ENCODE data around the gene SLC17A4.

The SLC17A4 gene

GRCh38 chr6:25750906-25751305 is 3.6 kb upstream of the SLC17A4 start:
- DNase-seq = no peak

GRCh38 chr6:25753079-25753478 is 1.5 kb upstream of the SLC17A4 start:
- DNase-seq = no peak

GRCh38 chr6:25755483-25755882 is 941 bp downstream of the SLC17A4 start:
- DNase-seq = no peak

GRCh38 chr6:25756382-25757363 is 2.1 kb downstream of the SLC17A4 start:
- DNase-seq = no peak

GRCh38 chr6:25757936-25758642 is 3.5 kb downstream of the SLC17A4 start:
- DNase-seq = no peak

- no peak for DNase-seq
Measured at GRCh38 chr6:25764611-25765010, 10.1 kb downstream of the SLC17A4 start.

- no peak for DNase-seq
Measured at GRCh38 chr6:25768566-25768965, 14.0 kb downstream of the SLC17A4 start.

- no peak for DNase-seq
Measured at GRCh38 chr6:25769983-25770382, 15.4 kb downstream of the SLC17A4 start.

- DNase-seq = no peak
Measured at GRCh38 chr6:25774120-25774715, 19.7 kb downstream of the SLC17A4 start.

GRCh38 chr6:25777031-25777430 is 22.5 kb downstream of the SLC17A4 start:
- no peak for DNase-seq

GRCh38 chr6:25777856-25778649 is 23.5 kb downstream of the SLC17A4 start:
- no peak for DNase-seq

- DNase-seq = no peak
Measured at GRCh38 chr6:25781134-25781533, 26.6 kb downstream of the SLC17A4 start.

- no peak for DNase-seq
Measured at GRCh38 chr6:25787428-25787827, 32.9 kb downstream of the SLC17A4 start.

- no peak for DNase-seq
Measured at GRCh38 chr6:25788305-25788922, 33.9 kb downstream of the SLC17A4 start.

GRCh38 chr6:25789475-25789874 is 34.9 kb downstream of the SLC17A4 start:
- DNase-seq = no peak

GRCh38 chr6:25792016-25792415 is 37.5 kb downstream of the SLC17A4 start:
- DNase-seq = no peak

GRCh38 chr6:25793970-25794369 is 39.4 kb downstream of the SLC17A4 start:
- no peak for DNase-seq

- no peak for DNase-seq
Measured at GRCh38 chr6:25794784-25795183, 40.2 kb downstream of the SLC17A4 start.

GRCh38 chr6:25801436-25801835 is 46.9 kb downstream of the SLC17A4 start:
- no peak for DNase-seq

- no peak for DNase-seq
Measured at GRCh38 chr6:25804804-25805203, 50.3 kb downstream of the SLC17A4 start.

GRCh38 chr6:25815194-25815593 is 60.7 kb downstream of the SLC17A4 start:
- no peak for DNase-seq

- no peak for DNase-seq
Measured at GRCh38 chr6:25816252-25816651, 61.7 kb downstream of the SLC17A4 start.

Data from SIG-M5 (cell line).